ENCODE measurements around the gene OR14C36.

The OR14C36 gene

GRCh38 chr1:248393050-248393449 is 44.5 kb downstream of the OR14C36 start:
- no peak for TF ChIP-seq TAF1 (IDR thresholded peaks at IDR 0.05; ENCODE audit: borderline replicate concordance, insufficient read depth, low read length)
- no peak for TF ChIP-seq POLR2AphosphoS5 (IDR thresholded peaks at IDR 0.05; ENCODE audit: low read depth, low read length)
- no peak for TF ChIP-seq FOXP2 (optimal IDR thresholded peaks at IDR 0.05; ENCODE audit: borderline replicate concordance, extremely low read depth, extremely low read length, insufficient read depth)
- TF ChIP-seq SIN3A (IDR thresholded peaks at IDR 0.05; ENCODE audit: borderline replicate concordance, insufficient read depth, low read length) = no peak
- no peak for TF ChIP-seq REST (IDR thresholded peaks at IDR 0.05; ENCODE audit: insufficient read depth in 1 of 2, low read depth in 2 of 2, low read length in 2 of 2)

All from PFSK-1 (cell line).